NCI-H460 (cell line): ENCODE results near the gene LST1. TPM values are rescaled to one million over a fixed set of nuclear protein-coding genes. Genes with fewer than 3 reads are reported as not detected.

Source experiments
- DNase-seq: peaks from one replicate; pipeline ENCODE4 v3.0.0-alpha.2; 2016; ENCODE audit warnings: low read depth; ENCODE audit errors: extremely low read depth
- total RNA-seq: library from RNA; depleted of rRNA; stranded (reverse); fragments of >200 nt; shearing (Covaris generic); gene quantifications from 2 replicates; pipeline ENCODE4 v1.2.3, GENCODE V29; 2014

Gene LST1
- total RNA-seq, 1 experiment from 2014 or later = not detected

DNA sequence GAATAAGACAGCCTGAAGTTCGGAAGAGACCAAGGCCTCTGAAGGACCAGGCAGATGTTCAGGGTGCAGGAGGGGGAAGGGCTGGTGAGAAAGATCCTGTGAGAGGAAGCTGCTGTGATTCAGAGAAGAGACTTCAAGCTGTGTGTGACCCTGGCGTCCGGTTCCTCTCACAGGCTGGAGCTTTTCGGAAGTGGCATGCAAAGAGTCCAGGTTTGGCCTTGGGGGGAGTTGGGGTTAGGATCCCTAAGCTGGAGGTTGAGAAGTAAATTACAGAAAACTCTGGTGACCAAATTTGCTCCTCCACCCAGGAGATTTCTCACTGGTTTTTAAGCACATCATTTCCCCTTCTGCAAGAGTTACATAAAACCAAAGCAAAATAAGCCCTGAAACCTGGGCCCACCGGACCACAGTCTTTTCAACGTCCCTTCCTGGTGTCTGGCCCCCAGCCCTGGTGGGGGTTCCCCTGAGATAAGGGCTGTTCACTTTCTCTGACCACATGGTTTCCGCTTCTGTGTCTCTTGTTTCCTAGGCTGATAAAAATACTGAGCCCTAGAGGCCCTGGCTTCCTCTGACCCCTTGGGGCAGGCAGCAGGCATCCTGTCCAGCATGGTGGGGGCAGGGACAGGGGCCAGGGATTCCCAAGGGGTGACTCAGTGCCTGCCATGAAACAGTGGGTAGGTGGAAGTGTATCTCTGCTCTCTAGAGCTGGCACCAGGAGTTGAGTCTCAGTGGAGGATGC is 25.9 kb upstream of the LST1 start:
- no peak for DNase-seq

DNA sequence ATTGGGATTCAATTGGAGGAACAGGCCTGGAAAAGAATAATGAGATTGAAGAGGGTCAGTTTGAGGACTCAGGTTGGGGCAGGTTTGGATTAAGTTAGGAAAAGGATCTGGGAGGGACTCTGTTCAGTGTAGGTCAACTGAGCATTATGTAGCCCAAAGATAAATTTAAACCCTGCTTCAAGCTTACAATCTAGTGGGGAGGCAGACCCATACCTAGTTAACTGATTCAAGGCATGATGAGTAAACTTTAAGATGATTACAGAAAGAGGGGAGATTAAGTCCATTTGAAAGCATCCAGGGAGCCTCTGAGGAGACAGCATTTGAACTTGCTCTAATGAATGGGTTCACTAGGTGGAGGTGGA is 25.4 kb upstream of the LST1 start:
- DNase-seq = no peak

DNA sequence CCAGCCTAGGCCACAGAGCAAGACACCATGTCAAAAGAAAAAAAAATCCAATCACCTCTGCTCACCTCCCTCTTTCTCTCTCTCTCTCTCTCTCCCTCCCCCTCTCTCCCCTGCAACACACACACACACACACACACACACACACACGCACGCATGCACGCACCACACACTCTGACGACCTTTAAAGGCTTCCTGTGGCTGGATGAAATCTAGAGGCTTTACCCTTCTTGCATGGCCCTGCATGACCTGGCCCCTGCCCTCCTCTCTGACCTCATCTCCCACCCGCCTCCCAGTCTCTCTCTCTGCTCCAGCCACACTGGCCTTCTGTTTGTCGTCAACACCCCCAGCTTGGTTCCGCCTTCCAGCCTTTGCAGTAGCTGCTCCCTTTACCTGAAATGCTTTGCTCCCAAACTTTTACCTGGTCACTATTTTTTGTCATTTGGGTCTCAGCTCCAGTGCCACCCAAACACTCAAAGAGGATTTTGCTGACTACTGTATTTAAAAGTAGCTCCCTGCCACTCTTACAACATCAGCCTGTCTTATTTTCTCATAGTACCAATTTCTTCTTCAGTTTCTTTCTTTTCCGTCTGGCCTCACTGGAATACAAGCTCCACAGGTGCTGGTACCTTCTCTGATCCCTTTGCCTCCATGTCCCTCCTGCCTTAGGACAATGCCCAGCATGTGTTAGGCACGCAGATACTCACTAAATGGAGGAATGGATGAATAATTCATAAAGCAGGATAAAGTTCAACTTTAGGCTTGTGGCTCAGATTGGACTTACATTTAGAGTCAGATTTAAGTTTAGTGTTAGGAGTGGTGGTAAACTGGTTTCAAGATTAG is 18.3 kb upstream of the LST1 start:
- no peak for DNase-seq

DNA sequence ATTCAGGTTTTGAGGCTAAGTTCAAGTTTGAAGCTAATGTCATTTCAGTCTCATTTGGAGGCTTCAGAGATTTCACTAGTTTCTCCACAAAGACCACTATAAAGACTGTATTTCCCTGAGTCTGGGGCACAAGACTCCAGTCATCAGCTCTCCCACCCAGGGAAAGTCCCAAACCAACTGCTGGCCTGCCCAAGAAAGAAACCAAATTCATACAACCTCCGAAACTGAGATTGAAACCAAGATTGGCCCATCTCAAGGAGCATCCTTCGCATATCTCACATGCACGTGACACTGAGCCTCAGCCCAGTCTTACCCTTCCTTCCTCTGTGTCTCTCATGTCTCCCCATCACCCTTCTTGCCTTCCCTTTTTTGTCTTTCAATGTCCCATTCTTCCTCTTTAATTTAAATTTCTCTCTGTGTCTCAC is 17.5 kb upstream of the LST1 start:
- DNase-seq = no peak

DNA sequence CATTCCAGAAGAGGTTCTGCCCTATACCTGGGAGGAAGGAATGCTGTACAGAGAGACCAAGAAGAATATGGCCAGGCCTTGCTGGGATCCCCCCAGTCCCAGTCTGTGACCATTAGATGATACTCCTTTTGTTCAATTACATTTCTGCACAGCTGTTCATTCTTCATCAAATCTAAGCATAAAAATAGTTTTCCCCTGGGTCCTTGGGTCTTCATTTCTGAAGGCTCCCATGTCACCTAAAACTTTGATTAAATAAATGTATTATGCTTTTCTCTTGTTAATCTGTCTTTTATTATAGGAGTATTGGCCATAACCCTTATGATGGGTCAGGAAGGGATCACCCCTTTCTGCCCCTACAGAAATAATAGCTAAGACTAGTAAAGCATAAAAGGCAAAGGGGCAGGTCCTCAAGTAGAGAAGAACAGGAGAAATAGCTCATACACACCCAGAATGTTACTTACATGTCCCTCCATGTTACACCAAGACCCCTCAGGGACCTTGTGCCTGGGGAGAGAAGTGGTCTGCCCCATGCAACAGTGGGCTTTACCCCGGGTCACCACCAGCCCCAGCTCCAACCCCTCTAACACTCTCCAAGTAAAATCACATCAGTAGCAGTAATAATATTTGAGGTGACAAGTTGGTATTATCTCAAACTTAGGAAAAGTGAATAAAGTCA is 16.1 kb upstream of the LST1 start:
- no peak for DNase-seq

DNA sequence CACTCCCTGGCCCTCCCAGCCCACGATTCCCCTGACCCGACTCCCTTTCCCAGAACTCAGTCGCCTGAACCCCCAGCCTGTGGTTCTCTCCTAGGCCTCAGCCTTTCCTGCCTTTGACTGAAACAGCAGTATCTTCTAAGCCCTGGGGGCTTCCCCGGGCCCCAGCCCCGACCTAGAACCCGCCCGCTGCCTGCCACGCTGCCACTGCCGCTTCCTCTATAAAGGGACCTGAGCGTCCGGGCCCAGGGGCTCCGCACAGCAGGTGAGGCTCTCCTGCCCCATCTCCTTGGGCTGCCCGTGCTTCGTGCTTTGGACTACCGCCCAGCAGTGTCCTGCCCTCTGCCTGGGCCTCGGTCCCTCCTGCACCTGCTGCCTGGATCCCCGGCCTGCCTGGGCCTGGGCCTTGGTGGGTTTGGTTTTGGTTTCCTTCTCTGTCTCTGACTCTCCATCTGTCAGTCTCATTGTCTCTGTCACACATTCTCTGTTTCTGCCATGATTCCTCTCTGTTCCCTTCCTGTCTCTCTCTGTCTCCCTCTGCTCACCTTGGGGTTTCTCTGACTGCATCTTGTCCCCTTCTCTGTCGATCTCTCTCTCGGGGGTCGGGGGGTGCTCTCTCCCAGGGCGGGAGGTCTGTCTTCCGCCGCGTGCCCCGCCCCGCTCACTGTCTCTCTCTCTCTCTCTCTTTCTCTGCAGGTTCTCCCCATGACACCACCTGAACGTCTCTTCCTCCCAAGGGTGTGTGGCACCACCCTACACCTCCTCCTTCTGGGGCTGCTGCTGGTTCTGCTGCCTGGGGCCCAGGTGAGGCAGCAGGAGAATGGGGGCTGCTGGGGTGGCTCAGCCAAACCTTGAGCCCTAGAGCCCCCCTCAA is 13.8 kb upstream of the LST1 start, which contains the start of gene LTA:
LTA (plus strand) TSS at position 249 of the 871 bp plus-strand sequence; CDS start at position 703, 454 bp downstream.
- DNase-seq = no peak

DNA sequence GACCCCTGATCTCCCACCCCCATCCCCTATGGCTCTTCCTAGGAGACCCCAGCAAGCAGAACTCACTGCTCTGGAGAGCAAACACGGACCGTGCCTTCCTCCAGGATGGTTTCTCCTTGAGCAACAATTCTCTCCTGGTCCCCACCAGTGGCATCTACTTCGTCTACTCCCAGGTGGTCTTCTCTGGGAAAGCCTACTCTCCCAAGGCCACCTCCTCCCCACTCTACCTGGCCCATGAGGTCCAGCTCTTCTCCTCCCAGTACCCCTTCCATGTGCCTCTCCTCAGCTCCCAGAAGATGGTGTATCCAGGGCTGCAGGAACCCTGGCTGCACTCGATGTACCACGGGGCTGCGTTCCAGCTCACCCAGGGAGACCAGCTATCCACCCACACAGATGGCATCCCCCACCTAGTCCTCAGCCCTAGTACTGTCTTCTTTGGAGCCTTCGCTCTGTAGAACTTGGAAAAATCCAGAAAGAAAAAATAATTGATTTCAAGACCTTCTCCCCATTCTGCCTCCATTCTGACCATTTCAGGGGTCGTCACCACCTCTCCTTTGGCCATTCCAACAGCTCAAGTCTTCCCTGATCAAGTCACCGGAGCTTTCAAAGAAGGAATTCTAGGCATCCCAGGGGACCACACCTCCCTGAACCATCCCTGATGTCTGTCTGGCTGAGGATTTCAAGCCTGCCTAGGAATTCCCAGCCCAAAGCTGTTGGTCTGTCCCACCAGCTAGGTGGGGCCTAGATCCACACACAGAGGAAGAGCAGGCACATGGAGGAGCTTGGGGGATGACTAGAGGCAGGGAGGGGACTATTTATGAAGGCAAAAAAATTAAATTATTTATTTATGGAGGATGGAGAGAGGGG is 12.6 kb upstream of the LST1 start:
- no peak for DNase-seq

DNA sequence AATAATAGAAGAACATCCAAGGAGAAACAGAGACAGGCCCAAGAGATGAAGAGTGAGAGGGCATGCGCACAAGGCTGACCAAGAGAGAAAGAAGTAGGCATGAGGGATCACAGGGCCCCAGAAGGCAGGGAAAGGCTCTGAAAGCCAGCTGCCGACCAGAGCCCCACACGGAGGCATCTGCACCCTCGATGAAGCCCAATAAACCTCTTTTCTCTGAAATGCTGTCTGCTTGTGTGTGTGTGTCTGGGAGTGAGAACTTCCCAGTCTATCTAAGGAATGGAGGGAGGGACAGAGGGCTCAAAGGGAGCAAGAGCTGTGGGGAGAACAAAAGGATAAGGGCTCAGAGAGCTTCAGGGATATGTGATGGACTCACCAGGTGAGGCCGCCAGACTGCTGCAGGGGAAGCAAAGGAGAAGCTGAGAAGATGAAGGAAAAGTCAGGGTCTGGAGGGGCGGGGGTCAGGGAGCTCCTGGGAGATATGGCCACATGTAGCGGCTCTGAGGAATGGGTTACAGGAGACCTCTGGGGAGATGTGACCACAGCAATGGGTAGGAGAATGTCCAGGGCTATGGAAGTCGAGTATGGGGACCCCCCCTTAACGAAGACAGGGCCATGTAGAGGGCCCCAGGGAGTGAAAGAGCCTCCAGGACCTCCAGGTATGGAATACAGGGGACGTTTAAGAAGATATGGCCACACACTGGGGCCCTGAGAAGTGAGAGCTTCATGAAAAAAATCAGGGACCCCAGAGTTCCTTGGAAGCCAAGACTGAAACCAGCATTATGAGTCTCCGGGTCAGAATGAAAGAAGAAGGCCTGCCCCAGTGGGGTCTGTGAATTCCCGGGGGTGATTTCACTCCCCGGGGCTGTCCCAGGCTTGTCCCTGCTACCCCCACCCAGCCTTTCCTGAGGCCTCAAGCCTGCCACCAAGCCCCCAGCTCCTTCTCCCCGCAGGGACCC is 11.7 kb upstream of the LST1 start:
- DNase-seq = no peak

DNA sequence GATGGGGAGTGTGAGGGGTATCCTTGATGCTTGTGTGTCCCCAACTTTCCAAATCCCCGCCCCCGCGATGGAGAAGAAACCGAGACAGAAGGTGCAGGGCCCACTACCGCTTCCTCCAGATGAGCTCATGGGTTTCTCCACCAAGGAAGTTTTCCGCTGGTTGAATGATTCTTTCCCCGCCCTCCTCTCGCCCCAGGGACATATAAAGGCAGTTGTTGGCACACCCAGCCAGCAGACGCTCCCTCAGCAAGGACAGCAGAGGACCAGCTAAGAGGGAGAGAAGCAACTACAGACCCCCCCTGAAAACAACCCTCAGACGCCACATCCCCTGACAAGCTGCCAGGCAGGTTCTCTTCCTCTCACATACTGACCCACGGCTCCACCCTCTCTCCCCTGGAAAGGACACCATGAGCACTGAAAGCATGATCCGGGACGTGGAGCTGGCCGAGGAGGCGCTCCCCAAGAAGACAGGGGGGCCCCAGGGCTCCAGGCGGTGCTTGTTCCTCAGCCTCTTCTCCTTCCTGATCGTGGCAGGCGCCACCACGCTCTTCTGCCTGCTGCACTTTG is 10.7 kb upstream of the LST1 start, which contains the start of gene TNF:
TNF (plus strand) TSS at position 231 of the 567 bp plus-strand sequence; CDS start at position 408, 177 bp downstream.
- DNase-seq = no peak

DNA sequence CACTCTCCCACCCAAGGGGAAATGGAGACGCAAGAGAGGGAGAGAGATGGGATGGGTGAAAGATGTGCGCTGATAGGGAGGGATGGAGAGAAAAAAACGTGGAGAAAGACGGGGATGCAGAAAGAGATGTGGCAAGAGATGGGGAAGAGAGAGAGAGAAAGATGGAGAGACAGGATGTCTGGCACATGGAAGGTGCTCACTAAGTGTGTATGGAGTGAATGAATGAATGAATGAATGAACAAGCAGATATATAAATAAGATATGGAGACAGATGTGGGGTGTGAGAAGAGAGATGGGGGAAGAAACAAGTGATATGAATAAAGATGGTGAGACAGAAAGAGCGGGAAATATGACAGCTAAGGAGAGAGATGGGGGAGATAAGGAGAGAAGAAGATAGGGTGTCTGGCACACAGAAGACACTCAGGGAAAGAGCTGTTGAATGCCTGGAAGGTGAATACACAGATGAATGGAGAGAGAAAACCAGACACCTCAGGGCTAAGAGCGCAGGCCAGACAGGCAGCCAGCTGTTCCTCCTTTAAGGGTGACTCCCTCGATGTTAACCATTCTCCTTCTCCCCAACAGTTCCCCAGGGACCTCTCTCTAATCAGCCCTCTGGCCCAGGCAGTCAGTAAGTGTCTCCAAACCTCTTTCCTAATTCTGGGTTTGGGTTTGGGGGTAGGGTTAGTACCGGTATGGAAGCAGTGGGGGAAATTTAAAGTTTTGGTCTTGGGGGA is 10.0 kb upstream of the LST1 start:
- DNase-seq = no peak

DNA sequence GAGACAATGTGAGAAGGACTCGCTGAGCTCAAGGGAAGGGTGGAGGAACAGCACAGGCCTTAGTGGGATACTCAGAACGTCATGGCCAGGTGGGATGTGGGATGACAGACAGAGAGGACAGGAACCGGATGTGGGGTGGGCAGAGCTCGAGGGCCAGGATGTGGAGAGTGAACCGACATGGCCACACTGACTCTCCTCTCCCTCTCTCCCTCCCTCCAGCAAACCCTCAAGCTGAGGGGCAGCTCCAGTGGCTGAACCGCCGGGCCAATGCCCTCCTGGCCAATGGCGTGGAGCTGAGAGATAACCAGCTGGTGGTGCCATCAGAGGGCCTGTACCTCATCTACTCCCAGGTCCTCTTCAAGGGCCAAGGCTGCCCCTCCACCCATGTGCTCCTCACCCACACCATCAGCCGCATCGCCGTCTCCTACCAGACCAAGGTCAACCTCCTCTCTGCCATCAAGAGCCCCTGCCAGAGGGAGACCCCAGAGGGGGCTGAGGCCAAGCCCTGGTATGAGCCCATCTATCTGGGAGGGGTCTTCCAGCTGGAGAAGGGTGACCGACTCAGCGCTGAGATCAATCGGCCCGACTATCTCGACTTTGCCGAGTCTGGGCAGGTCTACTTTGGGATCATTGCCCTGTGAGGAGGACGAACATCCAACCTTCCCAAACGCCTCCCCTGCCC is 9.0 kb upstream of the LST1 start:
- no peak for DNase-seq

DNA sequence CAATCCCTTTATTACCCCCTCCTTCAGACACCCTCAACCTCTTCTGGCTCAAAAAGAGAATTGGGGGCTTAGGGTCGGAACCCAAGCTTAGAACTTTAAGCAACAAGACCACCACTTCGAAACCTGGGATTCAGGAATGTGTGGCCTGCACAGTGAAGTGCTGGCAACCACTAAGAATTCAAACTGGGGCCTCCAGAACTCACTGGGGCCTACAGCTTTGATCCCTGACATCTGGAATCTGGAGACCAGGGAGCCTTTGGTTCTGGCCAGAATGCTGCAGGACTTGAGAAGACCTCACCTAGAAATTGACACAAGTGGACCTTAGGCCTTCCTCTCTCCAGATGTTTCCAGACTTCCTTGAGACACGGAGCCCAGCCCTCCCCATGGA is 8.5 kb upstream of the LST1 start:
- no peak for DNase-seq

DNA sequence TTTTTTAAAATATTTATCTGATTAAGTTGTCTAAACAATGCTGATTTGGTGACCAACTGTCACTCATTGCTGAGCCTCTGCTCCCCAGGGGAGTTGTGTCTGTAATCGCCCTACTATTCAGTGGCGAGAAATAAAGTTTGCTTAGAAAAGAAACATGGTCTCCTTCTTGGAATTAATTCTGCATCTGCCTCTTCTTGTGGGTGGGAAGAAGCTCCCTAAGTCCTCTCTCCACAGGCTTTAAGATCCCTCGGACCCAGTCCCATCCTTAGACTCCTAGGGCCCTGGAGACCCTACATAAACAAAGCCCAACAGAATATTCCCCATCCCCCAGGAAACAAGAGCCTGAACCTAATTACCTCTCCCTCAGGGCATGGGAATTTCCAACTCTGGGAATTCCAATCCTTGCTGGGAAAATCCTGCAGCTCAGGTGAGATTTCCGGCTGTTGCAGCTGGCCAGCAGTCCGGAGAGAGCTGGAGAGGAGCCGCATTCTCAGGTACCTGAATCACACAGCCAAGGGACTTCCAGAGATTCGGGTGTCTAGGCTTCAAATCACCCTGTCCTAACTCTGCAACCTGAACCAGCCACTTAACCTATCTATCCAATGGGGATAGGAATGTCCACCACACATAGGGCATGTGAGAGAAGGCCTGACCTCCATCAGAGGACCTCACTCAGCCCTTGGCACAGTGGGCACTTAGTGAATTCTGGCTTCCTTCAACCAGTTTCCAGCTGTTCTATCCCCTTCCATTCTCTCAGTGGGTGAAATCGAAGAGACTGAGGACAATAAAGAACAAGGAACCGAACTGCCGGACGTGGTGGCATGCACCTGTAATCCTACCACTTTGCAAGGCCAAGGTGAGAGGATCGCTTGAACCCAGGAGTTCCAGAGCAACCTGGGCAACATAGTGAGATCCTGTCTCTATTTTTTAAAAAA is 7.6 kb upstream of the LST1 start:
- DNase-seq = no peak

DNA sequence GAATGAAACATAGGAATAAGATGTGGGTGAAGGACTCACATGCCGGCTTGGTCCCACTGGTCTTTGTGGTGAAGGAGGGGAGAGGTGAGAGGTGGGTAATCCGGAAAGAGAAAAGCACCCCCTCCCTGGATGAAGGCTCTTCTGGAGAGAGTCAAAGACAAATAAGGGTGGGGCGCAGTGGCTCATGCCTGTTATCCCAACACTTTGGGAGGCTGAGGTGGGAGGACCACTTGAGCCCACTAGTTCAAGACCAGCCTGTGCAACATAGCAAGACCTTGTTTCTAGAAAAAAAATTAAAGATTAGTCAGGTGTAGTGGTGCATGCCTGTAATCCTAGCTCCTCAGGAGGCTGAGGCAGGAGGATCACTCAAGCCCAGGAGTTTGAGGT is 7.0 kb upstream of the LST1 start:
- DNase-seq = no peak
